ENCODE data around the gene TAS2R1. TPM values are rescaled to one million over a fixed set of nuclear protein-coding genes. Genes with fewer than 3 reads are reported as not detected.

The TAS2R1 gene
- total RNA-seq, 1 donor from 2014 or later, result not detected

GRCh38 chr5:9646843-9647242, 16.7 kb upstream of the TAS2R1 start:
- Histone ChIP-seq H3K36me3 (no peaks in the 10 kb centered on the region), H3K4me3 (no peak overlapping the region), H3K4me1 (no peaks in the 10 kb centered on the region), H2AFZ (replicated peaks) (no peak overlapping the region), H3F3A (ENCODE audit: low read depth) (no peaks in the 10 kb centered on the region), H3K9me3 (ENCODE audit: low read depth) (no peaks in the 10 kb centered on the region), H3K9ac (no peak overlapping the region), H3K79me2 (ENCODE audit: low read depth) (no peaks in the 10 kb centered on the region), H3K27ac (no peak overlapping the region), H3K27me3 (no peaks in the 10 kb centered on the region), H3K4me2 (no peak overlapping the region), H4K20me1 (ENCODE audit: low read depth) (no peaks in the 10 kb centered on the region)
- Mint-ChIP-seq H3K9me3 (no peaks in the 10 kb centered on the region), H3K27ac (no peak overlapping the region), H3K27me3 (ENCODE audit: insufficient read depth, low read depth) (no peaks in the 10 kb centered on the region), H3K36me3 (no peaks in the 10 kb centered on the region), H3K4me1 (no peaks in the 10 kb centered on the region), H3K4me3 (no peak overlapping the region)
- DNase-seq (ENCODE audit: low spot score), result no peak
- TF ChIP-seq EZH2 (IDR thresholded peaks at IDR 0.05) (no peak), CTCF (IDR thresholded peaks at IDR 0.05) (no peak), EZH2phosphoT487 (IDR thresholded peaks at IDR 0.05) (no peak)

- H3K4me3 ChIP-seq, result no peak overlapping the region
- no peaks in the 10 kb centered on the region for H4K20me1 ChIP-seq (ENCODE audit: low read depth)
- Mint-ChIP-seq H3K4me1 (no peaks in the 10 kb centered on the region), H3K9me3 (no peaks in the 10 kb centered on the region), H3K27ac (no peak overlapping the region), H3K27me3 (ENCODE audit: insufficient read depth, low read depth) (no peaks in the 10 kb centered on the region), H3K36me3 (no peaks in the 10 kb centered on the region), H3K4me3 (no peak overlapping the region)
- TF ChIP-seq EZH2phosphoT487 (IDR thresholded peaks at IDR 0.05) (no peak), CTCF (IDR thresholded peaks at IDR 0.05) (no peak), EZH2 (IDR thresholded peaks at IDR 0.05) (no peak)
- no peaks in the 10 kb centered on the region for H3K4me1 ChIP-seq
- no peak for DNase-seq (ENCODE audit: low spot score)
- H3K4me2 ChIP-seq, result no peak overlapping the region
- no peaks in the 10 kb centered on the region for H3K79me2 ChIP-seq (ENCODE audit: low read depth)
- no peaks in the 10 kb centered on the region for H3F3A ChIP-seq (ENCODE audit: low read depth)
- no peak overlapping the region for H2AFZ ChIP-seq (replicated peaks)
- H3K27me3 ChIP-seq, result no peaks in the 10 kb centered on the region
- H3K9ac ChIP-seq, result no peak overlapping the region
- no peak overlapping the region for H3K27ac ChIP-seq
- no peaks in the 10 kb centered on the region for H3K36me3 ChIP-seq
- no peaks in the 10 kb centered on the region for H3K9me3 ChIP-seq (ENCODE audit: low read depth)
Measured at GRCh38 chr5:9644630-9645029, 14.5 kb upstream of the TAS2R1 start.

- no peak overlapping the region for H3K27ac ChIP-seq
- no peak overlapping the region for H3K9ac ChIP-seq
- Mint-ChIP-seq H3K36me3 (no peaks in the 10 kb centered on the region), H3K27ac (no peak overlapping the region), H3K9me3 (peaks cover 5% of the 10 kb centered on the region), H3K4me1 (no peaks in the 10 kb centered on the region), H3K27me3 (ENCODE audit: insufficient read depth, low read depth) (peaks cover 3% of the 10 kb centered on the region), H3K4me3 (no peak overlapping the region)
- H2AFZ ChIP-seq (replicated peaks), result no peak overlapping the region
- no peaks in the 10 kb centered on the region for H3K36me3 ChIP-seq
- no peak overlapping the region for H3K4me3 ChIP-seq
- no peaks in the 10 kb centered on the region for H4K20me1 ChIP-seq (ENCODE audit: low read depth)
- no peak overlapping the region for H3K4me2 ChIP-seq
- no peak for DNase-seq (ENCODE audit: low spot score)
- H3K27me3 ChIP-seq, result no peaks in the 10 kb centered on the region
- H3K79me2 ChIP-seq (ENCODE audit: low read depth), result no peaks in the 10 kb centered on the region
- H3K4me1 ChIP-seq, result no peaks in the 10 kb centered on the region
- no peaks in the 10 kb centered on the region for H3F3A ChIP-seq (ENCODE audit: low read depth)
- no peaks in the 10 kb centered on the region for H3K9me3 ChIP-seq (ENCODE audit: low read depth)
- TF ChIP-seq EZH2 (IDR thresholded peaks at IDR 0.05) (no peak), EZH2phosphoT487 (IDR thresholded peaks at IDR 0.05) (no peak)
Measured at GRCh38 chr5:9642621-9643020, 12.5 kb upstream of the TAS2R1 start.

- Histone ChIP-seq H3K9me3 (ENCODE audit: low read depth) (no peaks in the 10 kb centered on the region), H3K4me2 (no peak overlapping the region), H3F3A (ENCODE audit: low read depth) (no peaks in the 10 kb centered on the region), H3K27ac (no peak overlapping the region), H3K36me3 (no peaks in the 10 kb centered on the region), H2AFZ (replicated peaks) (no peak overlapping the region), H3K4me1 (no peaks in the 10 kb centered on the region), H3K9ac (no peak overlapping the region), H4K20me1 (ENCODE audit: low read depth) (no peaks in the 10 kb centered on the region), H3K4me3 (no peak overlapping the region), H3K79me2 (ENCODE audit: low read depth) (no peaks in the 10 kb centered on the region), H3K27me3 (no peaks in the 10 kb centered on the region)
- Mint-ChIP-seq H3K27me3 (ENCODE audit: insufficient read depth, low read depth) (peaks cover 3% of the 10 kb centered on the region), H3K36me3 (no peaks in the 10 kb centered on the region), H3K9me3 (peaks cover 10% of the 10 kb centered on the region), H3K4me3 (no peak overlapping the region), H3K27ac (no peak overlapping the region), H3K4me1 (no peaks in the 10 kb centered on the region)
- no peak for TF ChIP-seq CTCF (IDR thresholded peaks at IDR 0.05)
- DNase-seq (ENCODE audit: low spot score), result no peak
Measured at GRCh38 chr5:9641806-9642355, 11.7 kb upstream of the TAS2R1 start.

All from neural progenitor cell (in vitro differentiated cells).